NCI-H2196 (cell line): ENCODE measurements around the gene SPIN1.

Experiments
- DNase-seq: peaks from one replicate; lab custom pipeline; 2025; ENCODE audit not compliant: unreplicated experiment; lab: John Stamatoyannopoulos, UW

Gene SPIN1

GRCh38 chr9:88433583-88434255, 45.5 kb downstream of the SPIN1 start:
- no peak for DNase-seq

DNA sequence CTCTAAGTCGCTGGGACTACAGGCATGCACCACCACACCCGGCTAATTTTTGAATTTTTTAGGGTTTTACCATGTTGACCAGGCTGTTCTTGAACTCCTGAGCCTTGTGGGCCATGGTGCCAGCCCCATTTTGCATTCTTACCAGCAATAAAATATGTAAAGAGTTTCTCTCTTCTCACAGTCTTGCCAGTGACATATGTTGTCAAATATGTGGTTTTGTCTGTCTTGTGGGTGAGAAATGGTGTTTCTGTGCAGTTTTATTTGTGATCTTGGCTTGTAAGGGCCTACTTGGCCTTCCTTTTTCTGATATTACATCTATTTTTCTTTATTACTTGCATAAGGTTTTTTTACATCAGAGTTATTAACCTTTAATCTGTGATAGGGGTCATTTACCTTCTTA, 47.1 kb downstream of the SPIN1 start:
- DNase-seq = no peak

DNA sequence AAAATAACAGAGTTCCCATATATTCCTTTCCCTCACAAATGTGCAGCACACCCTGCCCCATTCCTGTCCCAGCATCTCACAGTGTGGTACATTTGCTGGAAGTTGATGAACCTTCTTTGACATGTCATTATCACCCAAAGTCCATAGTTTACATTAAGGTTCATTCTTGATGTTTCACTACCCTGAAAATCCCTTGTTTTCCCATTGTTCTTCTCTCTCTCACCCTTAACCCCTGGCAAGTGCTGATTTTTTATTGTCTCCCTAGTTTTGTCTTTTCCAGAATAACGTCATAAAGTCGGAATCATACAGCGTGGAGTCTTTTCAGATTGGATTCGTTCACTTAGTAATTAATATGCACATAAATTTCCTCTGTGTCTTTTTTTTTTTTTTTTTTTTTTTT, 48.1 kb downstream of the SPIN1 start:
- no peak for DNase-seq

GRCh38 chr9:88437210-88438146, 49.2 kb downstream of the SPIN1 start:
- no peak for DNase-seq

DNA sequence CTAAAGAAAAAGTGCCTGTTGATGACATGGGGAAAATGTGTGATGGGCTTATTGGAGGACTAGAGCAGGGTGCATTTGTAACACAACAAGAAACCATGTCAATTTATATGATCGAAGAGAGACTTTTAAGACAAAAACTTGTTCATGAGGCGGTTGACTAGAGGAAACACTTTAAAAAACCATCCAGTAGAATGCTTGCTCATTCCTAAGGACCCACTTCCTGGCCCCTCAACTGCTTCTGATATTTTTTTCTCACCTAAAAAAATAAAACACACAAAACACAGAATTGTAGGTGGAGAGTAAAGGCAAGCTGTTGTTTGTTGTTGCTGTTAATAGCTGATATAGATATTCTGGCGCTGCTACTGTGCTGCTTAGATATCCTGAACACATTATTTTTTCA, 50.6 kb downstream of the SPIN1 start:
- DNase-seq = no peak

- no peak for DNase-seq
These were observed 53.2 kb downstream of the SPIN1 start for GRCh38 chr9:88441301-88442007.

GRCh38 chr9:88443480-88444113, 55.4 kb downstream of the SPIN1 start:
- DNase-seq = no peak

- no peak for DNase-seq
These were observed 58.5 kb downstream of the SPIN1 start for GRCh38 chr9:88446728-88447127.

DNA sequence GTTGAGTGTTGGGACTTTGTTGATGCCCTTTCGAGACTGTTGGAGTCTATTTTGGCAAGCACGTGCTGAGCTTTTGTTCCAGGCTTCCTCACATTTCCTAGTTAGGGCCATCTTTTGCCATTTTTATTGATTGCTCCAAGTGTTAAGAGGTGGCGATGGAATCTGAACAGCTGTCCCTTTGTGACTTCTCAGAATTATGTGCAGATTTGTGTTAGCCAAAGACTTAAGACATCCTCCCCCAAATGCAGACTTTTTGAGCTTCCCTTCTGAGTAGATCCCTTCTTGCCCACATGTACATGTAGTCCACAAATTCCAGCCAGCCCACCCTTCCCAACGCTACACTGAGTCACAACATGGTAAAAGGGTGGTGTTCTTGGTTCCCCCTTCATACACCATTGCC, 59.2 kb downstream of the SPIN1 start:
- no peak for DNase-seq

- no peak for DNase-seq
These were observed 62.9 kb downstream of the SPIN1 start for GRCh38 chr9:88451160-88451559.

- no peak for DNase-seq
These were observed 70.6 kb downstream of the SPIN1 start for GRCh38 chr9:88458716-88459465.

DNA sequence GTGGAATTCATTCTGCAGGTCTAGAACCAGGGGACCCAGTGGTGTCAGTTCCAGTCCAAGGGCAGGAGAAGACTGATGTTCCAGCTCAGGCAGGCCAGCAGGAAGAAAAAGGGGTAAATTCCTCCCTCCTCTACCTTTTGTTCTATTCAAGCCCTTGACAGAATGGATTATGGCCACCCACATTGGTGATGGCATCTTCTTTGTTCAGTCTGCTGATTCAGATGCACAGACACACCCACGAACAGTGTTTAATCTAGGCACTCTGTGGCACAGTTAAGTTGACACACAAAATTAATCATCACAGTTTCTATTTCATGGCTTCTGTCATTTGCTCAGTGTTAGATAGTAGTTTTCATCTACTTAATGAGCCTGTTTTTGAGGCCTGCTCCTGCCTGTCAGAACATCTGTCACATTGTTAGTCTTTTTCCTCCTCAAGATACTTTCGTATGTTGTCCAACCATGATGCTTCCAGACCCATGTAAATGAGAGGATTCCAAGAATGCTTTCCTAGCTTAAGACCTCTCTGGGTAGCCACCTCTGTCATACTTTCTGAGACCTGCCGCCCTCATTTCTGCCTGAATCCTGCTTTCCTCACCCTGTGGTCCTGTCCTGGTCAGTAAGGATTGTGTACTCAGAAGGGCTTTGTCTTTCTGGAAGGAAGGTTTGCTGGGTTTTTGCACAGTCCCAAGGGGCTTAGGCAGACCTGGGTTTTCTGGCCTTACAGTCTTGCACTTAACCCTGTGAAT, 72.5 kb downstream of the SPIN1 start:
- DNase-seq = no peak

DNA sequence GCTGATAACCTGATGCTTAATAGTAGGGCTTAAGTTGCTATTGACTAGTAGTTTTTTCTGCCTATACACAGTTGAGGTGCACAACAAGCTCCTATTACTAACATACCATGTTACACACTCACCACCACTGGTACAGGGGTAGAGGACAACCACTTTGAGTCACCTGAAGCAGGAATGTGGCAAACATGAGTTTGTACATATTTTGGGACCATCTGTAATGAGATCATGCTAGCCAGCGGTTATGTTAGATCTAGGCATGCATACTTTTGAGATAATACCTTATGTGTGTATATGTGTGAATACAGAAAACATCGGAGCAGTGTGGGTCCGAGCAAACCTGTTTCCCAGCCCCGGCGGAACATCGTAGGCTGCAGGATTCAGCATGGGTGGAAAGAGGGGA, 73.9 kb downstream of the SPIN1 start:
- no peak for DNase-seq

DNA sequence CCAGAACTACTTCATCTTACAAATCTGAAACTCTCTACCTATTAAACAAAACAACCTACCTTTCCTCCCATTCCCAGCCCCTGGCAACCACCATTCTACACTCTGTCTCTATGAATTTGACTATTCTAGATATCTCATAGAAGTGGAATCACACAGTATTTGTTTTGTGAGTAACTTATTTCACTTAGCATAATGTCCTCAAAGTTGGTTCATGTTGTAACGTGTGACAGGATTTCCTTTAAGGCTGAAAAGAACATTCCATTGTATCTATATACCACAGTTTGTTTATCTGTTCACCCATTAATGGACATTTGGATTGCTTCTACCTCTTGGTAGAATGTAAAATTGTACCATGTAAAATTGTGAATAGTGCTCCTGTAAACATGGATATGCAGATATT, 76.6 kb downstream of the SPIN1 start:
- no peak for DNase-seq

DNA sequence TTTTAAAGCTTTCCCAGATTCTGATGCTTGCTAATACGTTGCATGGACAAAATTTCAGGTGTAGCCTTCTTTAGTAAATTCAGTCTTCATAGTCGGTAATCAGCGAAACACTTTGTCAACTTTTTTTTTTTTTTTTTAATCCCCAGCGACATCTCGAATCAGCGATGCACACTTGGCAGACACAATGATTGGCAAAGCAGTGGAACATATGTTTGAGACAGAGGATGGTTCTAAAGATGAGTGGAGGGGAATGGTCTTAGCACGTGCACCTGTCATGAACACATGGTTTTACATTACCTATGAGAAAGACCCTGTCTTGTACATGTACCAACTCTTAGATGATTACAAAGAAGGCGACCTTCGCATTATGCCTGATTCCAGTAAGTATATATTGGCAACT, 80.0 kb downstream of the SPIN1 start:
- DNase-seq = no peak

DNA sequence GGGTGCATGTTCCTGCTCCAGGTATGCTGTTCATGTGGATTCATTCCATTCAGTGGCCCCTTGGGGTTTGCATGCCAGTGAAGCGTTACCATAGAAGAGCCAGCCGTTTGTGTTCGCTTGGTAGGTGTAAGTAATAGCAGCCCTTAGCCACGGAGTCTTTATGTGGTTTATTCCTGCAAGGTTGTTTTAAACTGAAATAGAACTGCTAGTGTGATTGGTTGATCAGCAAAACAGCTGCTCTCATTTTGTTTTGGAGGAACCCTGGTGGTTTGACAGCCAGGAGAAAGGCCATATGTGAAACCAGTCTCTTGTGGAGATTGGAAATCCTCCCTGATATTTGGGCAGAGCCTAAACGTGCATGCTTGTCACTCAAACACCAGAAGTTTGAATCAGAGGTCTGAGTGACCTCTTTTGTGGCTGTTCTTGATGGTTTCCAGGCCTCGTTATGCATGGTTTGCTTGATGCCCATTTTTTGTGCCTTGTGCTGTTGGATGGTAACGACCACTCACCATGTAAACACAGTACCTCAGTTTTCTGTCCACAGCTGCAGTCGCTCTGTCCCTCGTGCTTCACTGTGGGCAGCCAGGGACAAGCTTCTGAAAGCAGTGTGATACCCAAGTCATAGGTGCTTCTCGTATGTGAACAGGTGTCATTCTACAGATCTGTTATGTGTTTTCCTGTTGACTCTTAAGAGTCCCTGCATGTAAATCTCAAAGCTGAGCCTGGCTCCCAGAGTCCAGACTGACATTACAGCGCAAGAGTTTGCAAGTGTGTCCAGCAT, 88.4 kb downstream of the SPIN1 start:
- DNase-seq = no peak

- DNase-seq = no peak
These were observed 89.1 kb downstream of the SPIN1 start for GRCh38 chr9:88477300-88477751.

GRCh38 chr9:88478246-88478645, 90.0 kb downstream of the SPIN1 start:
- DNase-seq = no peak

DNA sequence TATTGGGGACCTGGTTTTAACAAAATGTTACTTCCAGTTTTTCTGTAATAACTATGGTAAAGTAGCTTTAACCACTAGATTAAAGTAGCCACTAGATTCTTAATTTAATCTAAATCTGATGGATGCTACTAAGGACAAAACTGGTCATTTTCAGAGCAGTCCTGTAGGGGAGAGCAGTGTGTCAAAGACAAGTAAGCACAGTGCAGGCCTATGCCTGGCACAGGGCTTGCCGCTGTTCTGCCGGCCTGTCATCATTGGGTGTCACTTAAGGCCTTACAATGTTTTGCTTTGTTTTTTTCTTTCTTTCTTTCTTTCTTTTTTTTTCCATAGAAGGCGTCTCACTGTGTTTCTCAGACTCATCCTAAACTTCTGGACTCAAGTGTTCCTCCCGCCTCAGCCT, 93.7 kb downstream of the SPIN1 start:
- DNase-seq = no peak
